Measurements from ENCODE around the gene ATP8A1.
A peak's percentile ranks its signal among the peaks of the same experiment; 100 is the strongest.
"Not testable (repeated sequence)": the region's sequence is repeated elsewhere in the genome, so short reads cannot be mapped to it uniquely, and the experiment has no call there.

Gene ATP8A1

DNA sequence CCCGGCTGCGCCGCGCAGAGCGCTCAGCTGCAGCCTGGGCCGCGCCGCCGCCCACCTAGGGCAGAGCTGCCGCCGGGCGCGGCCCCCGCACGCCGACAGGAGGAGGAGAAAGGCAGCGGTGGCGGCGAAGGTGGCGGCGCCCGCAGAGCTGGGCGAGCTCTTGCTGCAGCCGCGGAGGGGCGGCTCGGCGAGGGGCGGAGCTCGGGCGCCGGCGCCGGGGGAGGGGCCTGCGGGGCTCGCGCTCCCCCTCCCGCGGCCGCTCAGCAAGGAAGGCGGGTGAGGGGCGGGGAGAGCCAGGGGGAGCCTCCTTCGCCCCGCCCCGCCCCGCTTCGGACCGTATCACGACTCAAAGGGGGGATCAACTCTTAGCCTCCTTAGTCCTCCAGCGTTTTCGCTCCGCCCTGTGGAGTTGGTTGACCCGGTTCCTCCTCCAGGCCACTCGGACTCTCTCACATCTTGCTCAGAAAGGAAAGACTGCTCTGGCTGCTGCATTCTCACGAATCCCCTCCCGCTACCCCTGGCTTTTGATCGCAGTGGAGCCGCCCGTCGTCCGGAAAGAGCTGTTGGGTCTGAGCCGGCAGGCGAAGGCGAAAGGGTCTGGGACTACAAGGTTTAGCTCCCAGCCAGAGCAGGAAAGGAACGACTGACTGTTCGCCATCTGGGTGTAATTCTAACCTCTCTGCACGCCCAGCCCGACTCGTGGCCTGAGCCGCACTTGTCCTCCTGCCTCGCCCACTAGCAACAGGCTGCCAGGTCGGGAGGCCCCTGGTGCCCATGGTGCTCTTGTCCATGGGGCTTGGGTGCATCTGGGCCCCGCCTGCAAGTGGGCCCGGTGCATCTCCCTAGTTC, at the start of gene ATP8A1:
Gene ATP8A1, minus strand, starts transcription at position 162 of the 849 bp plus-strand sequence. CDS start 232 bp downstream, outside the sequence.
- DNase-seq, result peak; percentile 77

DNA sequence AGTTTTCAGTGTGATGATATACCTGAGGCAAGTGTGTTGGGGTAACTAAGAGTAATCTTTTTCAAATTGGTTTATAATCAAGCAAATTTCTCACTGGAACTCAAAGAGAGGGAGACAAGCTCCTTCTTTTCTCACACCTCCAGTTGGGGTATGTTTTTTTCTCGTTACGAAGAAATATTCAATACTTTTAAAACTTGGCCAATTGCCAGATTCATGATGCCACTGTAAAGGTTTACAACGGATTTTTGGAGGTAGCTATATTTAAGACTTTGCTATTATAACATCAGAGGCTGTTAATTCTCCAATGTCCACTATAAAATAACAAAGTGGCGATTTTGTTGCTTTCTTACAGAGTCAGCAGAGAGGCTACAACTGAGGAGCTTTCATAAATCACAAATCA, 49.2 kb upstream of the ATP8A1 start:
- DNase-seq, result no peak

DNA sequence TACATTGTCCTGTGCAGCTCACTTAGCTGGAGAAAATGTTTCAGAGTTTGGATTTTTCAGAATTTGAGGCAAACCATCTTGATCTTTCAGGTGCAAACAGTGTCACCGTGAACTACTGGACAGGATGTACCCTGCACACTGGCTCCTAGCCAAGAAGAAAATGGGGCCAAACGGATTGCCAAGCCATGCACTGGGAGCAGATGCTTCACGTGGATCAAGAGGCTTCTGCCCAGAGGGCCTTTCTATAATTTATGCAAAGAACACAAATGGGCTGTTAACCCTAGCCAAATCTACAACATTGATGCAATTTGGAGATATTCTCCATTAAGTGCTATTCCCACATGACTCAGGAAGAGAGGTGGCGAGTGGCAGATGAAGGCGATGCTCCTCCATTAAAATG, 46.9 kb upstream of the ATP8A1 start:
- DNase-seq, result no peak

DNA sequence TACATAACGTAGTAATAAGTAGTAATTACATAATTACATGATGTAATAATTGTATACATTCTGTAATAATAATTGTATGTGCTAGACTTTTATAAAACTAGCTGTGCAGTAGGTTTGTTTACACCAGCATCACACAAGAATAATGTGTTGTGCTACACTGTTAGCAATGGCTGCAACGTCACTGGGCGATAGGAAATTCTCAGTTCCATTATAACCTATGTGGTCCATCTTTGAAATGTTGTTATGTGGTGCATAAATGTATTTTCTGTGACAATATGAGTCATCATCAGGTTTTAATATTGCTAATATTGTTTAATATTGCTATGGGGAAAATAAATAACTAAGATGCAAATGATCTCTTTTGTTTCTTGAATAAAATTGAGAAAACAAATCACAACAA, 46.0 kb upstream of the ATP8A1 start:
- no peak for DNase-seq

DNA sequence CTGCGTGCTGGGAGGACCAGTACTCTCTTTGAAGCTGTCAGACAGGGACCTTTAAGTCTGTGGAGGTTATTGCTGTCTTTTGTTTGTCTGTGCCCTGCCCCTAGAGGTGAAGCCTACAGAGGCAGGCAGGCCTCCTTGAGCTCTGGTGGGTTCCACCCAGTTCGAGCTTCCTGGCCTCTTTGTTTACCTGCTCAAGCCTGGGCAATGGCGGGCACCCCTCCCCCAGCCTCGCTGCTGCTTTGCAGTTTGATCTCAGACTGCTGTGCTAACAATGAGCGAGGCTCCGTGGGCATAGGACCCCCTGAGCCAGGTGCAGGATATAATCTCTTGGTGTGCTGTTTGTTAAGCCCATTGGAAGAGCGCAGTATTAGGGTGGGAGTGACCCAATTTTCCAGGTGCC, 44.9 kb upstream of the ATP8A1 start:
- DNase-seq, result not testable (repeated sequence)

DNA sequence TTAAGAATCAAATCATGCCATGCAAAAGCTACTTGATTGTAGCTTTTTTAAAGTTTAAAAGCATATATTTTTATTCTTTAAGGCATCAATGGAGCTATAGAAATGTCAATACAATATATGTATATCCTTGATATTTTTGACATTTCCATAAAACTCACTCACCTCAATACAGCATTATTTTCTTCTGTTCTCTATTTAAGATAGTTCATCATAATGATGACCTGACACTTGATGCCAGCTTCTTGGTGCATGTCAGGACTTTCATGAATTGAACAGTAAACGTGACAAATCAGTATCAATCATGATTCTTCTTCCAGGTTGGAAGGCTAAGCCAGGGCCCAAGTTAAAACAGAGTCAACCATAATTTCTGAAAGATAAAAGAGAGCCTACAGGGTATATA, 33.6 kb upstream of the ATP8A1 start:
- DNase-seq, result no peak

DNA sequence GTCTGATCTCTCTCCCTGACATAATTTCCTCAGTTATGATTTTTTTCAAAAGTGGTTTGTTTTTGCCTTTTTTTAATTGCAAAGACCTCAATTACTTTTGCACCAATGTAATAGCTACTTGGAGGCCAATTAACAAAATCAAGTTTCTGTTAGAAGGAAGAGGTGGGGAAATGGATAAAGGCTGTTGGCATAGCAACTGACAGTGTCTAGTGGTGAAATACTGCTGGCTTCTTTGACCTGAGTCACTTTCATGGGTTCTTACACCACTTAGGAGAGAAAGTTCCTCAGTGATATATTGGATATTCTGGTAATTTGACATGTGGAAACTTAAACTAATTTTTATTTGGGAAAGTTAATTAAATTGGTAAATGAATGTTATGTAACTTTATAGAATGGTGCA, 26.5 kb upstream of the ATP8A1 start:
- no peak for DNase-seq

DNA sequence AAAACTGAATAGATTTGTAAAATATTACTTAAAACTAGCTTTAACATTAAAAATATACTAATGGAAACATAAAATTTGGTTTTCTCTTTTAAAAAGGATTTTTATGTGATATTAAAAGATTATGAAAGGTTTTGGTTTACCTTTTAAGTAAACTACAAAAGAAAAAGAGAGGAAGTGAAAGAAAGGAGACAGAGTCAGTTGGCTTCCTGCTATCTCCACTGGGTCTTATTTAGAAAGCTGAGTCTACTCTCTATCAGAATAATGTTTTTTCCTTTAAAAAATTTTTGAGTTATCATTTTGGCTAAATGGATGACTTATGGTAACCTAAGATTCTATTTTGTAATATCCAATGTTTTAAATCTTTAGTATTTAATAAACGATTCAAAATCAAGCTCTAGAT, 21.6 kb upstream of the ATP8A1 start:
- no peak for DNase-seq

DNA sequence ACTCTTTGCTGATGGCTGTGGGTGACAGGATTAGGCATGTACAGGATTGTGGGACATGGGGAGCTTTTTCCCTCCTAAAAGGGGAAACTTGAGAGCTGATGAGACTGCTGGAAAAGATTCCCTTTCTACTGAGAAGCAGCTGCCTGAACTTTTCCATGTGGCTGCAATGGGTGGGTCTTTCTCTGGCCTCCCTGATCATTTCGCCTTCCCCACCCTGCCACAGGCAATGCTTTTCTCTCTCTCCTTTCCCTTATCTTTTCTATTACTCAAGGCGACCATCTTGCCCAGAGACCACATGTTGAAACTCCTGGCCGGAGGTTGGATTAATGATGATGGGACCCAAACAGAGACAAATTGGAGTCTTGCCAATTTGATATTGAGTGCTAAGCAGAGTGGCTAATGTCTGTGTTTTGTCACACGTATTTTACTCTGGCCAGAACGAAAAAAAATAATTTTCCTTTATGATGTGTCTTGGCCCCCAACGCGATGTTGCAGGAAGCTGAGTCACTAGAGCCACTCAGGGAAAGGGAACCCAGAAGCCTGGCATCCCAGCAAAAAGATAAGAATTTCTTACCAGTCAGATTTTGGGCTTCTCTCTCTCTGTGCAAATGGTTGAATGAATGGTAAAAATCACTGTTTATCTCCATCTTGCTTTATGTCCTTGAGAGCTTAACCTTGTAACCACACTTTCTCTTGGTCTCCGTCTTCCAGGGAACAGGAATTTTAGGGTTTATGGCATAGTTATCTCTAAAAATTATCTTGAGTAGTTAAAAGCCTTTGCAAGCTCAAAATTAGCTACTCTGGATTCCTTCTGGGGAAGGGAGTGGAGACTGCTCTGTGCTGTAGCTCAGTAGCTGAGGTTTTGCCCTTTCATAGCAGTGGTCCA, 19.4 kb upstream of the ATP8A1 start:
- no peak for DNase-seq

DNA sequence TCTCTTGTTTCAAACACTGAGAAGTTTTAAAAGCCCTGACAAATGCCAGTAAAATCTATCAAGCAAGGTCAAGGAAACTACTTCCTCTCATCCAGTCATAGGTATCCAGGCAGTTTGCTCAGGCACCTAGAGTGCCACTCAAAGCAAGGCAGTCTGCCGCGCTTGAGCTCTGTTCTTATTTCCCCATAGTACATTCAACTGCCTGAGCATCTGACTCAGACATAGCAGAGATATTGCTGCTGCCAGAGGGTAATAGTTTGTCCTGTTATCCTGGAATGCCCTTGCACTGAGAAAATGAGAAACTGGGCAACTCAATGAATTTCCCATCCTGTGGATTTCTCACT, 16.1 kb upstream of the ATP8A1 start:
- no peak for DNase-seq

DNA sequence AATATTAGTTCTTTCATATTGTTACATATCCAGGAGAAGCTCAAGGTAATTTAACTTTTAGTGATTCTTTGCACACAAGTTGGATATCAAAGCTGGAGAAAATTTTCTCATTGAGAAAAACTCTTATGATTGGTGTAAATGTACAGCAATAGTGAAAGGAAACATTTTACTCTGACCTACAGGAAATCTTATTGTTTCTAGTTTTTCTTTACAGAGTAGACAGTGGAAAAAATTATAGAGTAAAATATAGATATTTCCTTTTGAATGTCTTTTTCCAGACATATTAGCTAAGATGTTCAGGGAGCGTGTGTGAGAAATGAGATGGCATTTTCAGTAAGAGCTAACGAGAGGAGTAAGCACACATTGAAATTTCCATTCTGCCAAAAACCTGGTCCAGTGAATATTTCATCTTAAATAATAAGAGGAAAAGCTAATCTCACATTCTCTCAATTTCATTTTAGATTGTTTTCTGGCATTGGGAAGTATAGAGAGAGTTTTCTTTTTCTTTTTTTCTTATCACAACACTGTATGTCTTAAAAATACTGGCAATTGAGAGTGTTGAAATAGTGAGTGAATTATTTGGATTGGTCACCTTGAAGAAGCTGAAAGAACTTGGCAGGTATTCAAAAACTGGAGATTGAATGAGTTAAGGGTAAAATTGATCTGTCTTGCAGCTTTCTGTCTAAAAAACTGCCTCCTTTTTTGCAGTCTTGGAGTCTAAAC, 15.6 kb upstream of the ATP8A1 start:
- no peak for DNase-seq

DNA sequence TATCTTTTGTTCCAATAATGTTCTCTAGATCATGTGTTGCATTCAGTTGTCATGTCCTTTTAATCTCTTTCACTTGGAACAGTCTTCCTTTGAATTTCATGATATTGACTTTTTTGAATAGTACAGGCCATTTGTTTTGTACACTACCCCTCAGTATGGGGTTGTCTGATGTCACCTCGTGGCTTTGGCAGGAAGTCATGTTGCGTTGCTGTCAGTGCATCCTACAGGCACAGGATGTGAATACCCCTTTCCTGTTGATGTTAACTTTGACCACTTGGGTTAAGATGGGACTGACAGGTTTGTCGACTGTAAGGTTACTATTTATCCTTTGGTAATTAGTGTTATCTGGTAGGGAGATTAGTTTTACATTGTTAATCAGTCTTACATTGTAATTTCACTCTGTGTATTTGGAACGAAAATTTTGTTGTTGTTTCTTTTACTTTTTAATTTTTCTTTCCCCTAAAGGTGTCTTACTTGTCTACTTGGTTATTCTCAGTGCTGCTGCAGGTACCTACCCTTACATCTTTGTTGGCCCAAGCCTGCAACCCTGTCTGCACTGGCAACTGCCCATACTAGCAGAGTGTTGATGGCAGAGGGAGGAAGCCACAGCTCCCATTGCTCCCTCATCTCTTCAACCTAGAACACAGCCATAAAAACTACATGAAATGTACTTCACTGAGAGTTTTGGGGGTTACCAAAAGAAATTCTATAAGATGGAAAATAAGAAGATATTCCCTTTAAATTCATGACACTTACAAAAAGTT, 14.7 kb upstream of the ATP8A1 start:
- DNase-seq, result no peak

DNA sequence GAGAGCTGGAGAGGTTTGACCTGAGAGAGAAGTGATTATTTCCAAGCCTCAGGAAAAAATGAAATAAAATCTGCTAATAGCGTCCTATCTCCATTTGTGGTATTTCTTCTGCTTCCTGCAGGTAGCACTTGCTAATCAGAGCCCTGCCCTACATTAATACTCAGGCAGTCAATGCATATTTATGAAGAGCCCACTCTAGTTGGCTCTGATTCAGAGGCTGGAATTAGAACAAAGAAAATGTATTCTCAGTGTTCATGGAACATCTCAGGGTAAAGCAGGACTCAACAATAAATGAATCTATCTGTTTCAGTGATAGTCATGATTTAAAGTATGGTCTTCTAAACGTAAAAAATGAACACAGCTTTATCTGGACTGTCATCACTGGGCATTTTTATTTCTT, 1.4 kb upstream of the ATP8A1 start:
- no peak for DNase-seq

DNA sequence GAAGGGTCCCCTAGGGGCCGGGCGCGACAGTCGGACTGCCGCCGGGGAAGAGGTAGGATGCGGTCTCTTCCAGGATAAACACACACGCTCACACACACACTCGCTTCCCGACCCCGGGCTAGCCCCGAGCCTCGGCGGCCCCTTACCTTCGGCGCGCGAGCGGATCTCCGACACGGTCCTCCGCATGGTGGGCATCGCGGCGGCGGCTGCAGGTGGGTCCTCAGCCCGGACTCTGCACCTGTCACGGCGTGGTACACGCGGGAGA, 294 bp downstream of the ATP8A1 start:
- no peak for DNase-seq

DNA sequence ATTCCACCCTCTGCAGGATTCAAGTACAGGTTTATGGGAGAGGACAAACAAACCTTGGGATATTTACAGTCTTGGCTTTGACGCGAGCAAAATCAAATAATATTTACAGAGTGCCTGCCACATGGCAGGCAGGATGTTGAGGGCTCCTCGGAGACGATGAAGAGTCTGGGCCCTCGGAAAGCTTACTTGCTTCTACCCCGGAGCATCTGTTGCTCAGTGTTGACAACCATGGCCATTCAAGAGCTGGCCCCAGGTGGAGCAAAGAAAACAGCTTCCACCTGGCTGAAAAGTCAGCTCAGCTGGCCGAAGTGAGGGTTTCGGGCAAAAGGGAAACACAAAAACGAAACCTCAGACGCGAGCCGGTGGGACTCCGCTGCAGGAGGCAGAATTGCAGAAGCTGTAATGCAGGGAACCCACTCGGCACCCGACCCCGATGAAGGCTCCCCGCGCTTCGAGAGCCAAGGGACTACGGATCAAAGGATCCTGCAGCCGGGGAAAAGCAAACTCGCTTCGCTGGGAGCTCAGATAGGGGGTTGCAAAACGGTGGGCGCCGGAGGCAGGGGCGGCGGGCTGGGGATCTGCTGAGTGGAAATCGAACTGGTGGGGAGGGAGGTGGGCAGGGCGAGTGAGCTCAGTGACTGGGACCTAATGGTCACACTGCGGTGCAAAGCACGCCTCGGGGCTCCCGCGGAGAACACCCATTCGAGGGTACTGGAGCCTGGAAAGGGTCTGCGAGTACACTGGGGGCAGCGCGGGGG, 805 bp downstream of the ATP8A1 start:
- no peak for DNase-seq

DNA sequence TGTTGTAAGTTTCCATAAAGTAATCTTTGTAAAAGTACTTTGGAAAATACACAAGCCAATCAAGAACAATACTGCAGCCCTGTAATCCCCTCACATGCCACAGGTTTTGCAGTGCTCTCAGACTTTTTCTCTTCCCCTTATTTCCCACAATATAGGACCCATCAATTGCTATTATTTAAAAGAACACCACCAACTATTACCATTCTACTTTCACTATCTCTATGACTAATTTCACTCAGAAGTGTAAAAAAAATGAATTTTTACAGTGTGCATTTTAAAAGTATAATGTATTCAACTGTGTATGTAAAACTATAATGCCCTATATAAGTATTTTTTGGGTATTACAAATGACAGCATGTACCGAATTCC, 1.7 kb downstream of the ATP8A1 start:
- no peak for DNase-seq

DNA sequence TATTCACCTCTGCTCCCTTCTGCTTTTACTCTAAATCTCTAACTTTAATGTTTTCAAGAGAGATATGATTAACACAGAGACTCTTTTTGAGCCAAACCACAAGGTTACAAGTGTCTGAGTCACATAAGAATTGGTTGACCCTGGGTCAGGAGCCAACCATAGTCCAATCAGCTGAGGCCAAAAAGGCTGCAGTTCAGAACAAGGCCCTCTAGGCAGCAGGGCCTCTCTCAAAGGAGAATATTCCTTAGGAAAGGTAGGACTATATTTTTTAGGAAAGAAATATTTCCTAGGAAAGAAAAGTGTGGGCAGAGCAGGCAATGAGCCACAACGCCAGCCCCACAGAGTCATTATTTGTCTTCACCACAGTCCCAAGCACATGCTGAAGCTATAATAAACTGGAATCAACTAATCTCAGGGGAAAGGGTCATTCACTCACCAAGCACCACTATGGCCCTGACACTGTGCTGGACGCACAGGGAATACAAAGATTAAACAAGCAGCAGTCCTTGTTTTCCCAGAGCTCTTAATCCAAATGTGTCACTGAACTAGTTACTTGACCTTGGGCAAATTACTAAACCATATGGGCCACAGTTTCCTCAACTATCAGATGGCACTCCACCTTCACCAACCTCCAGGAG, 2.2 kb downstream of the ATP8A1 start:
- DNase-seq, result no peak

DNA sequence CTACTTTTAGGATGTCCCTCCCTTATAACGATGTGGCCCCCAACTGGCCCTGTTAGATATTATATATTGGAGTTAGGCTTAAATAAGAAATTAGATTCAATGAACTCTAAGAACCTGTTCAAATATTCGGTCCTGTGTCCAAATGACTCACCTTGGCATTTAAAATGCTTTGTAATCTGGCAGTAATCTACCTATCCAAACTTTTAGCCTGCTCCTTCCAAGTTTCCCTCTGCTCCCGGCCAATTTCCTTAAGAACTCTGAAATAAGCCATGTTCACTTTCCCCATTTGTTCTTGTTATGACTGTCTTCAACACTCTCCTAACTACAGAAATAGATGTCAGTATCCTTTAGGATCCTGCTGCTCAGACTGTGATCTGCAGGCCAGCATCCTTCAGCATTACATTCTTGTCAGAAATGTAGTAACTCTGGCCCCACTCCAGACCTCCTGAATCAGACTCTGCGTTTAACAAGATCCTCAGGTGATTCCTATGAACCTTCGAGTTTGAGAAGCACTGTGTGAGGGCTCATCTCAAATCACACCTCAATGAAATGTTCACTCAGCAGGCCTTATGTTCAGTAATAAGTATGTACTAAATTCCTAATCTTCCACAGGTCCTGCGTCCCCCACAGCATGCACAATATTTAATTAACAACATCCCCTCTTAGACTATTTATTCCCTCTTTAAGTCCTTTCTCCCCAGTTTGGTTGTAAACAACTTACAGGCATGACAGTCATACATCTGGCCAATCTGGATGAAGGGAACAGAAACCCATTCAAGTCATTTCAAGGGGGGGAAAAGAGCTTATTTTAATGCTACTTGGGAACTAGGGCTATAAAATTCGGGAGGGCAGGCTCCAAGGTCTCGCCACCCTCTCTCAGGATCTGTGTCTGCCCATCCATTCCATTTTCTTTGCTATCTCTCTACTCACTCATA, 3.0 kb downstream of the ATP8A1 start:
- DNase-seq, result no peak

DNA sequence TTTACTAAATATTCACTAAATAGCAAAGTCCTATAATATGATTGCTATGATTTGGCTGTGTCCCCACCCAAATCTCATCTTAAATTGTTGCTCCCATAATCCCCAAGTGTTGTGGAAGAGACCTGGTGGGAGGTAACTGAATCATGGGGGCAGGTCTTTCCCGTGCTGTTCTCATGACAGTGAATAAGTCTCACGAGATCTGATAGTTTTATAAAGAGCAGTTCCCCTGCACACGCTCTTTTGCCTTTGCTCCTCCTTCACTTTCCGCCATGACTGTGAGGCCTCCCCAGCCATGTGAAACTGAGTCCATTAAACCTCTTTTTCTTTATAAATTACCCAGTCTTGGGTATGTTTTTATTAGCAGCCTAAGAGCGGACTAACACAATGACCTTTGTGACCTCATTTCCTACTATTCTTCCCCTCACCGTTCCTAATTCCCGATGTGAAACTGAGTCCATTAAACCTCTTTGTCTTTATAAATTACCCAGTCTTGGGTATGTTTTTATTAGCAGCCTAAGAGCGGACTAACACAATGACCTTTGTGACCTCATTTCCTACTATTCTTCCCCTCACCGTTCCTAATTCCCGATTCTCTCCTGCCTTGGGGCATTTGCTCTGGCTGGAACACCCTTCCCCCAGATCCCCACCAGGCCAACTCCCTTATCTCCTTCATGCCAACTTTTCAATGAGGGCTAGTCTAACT, 4.2 kb downstream of the ATP8A1 start:
- not testable (repeated sequence) for DNase-seq

DNA sequence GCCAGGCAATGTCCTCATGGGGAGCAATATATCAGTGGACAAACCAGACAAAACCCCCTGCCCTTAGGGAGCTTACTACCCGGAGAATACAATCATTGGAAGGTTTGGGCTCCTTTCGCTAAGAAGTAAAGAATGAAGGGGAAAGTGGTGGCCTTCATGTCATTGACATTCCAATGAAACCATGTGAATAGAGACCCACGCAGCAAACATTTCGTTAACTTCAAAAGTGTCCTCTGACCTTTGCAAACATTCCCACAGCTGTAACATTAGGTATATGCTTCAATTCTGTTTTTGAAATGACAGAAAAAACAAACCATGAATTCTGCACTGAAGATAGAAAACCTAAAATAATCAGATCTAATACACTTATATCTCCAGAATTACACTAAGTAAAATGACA, 7.0 kb downstream of the ATP8A1 start:
- no peak for DNase-seq

All from NCI-H1105 (cell line).